Suppressor macrophage treated with lipopolysaccharide for 1 hour (primary cell): Measurements from ENCODE around the gene TAS1R2.
A peak's percentile ranks its signal among the peaks of the same experiment; 100 is the strongest.
"Not testable (repeated sequence)": the region's sequence is repeated elsewhere in the genome, so short reads cannot be mapped to it uniquely, and the experiment has no call there.

Experiments used
- DNase-seq, 3 donors: peaks; one replicate each; pipeline ENCODE4 v3.0.0-alpha.2; 2020 to 2022

Gene TAS1R2

DNA sequence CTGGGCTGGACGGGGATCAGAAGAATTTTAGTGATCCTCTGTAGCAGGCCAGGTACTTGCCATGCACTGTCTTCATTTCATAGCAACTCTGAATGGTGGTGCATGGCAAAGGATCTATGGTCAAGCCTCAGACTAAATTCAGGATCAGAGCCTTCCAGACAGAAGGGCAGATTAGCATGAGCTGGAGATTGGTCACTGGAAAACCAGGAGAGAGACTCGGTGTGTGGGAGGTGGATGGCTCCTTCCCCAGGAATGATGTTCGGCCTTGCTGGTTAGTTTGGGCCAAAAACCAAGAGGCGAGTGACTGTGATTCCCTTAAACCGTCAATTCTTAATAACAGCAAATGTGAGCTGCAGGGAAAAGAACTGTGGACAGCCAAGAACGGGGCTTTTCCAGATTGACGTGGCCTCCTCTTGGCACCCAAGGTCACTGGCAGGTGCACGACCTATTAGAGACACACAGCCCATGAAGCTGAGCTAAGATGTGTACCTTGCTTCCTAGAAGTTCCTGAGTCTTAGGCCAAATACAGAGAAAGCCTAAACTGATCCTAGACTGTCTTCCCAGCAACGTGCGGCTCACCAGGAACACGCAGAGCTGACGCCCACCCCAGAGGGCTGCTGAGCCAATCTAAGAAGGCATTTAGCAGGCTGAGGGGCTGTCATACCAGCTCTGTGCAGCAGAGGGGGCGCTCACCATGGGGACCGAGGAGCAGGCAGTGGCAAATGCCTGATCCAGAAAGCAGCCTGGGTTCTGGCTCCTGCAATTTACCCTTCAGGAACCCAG, 24.4 kb upstream of the TAS1R2 start:
- peak; percentile 78 to 87 (median 82) for DNase-seq

DNA sequence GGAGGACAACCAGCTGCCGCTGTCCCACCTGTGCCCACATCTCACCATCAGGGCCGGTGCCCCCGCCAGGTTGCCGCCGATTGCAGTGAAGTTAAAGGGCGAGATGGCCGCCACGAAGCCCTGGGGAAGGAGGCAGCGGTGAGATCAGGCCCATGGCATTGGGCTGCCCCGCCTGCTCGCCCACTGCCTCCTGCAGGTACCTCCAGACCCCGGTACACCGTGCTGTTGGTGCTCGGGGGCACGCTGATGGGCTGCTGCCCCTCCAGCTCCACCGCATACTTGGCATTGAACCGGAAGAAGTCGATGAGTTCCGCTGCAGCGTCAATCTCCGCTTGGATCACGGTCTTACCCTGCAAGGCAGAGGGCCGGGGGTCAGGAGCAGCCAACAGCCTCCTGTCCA, 23.6 kb upstream of the TAS1R2 start:
- no peak for DNase-seq

DNA sequence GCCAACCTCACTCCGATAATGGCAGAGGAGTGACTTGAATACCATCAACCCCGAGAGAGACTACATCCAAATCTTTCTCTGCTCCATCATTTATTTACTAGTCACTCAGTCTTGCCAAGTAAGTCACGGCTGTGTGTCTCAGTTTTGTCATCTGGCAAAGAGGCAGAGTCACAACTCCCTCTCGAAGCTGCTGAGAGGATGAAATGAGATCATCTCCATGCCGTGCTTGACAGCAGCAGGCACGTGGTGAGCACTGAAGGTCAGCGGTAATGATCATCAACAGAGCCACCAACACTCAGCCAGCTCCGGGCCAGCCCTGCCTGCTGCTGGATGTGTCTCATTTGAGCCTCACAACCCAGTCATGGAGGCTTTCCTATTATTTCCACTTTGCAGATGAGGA, 23.0 kb upstream of the TAS1R2 start:
- no peak for DNase-seq

DNA sequence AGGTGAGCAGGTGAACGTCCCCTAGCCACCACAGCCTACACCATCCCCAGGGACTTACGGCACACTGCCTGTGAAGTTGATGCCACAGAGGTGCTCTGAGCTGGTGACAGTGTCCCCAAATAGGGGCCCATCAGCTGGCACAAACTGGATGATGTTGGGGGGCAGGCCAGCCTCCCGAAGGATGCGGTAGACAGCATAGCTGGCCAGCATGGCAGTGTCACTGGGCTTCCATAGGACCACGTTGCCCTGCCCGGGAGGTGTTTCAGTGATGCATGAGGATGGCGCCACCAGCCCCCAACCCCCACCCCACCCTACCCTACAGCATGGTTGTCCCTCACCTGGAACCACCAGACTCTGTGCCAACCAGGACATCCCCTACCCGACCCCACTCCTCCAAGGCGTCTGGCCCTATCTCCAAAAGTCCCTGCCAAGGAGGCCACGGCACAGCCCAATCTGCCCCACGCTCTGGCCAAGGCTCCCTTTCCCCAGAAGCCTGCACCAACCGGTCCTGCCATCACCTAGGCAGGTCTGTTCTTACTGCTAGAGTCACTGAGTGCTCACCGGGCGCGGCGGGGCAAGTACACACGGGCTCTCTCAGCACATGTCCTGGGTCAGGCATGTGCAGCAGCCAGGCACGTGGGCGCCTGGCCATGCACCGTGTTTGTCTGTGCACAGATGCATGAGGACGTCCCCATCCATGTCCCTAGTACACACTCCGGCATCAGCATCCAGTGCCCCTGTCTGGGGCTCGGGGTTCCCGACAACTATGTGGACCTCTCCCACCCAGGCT, 22.4 kb upstream of the TAS1R2 start:
- DNase-seq = no peak

DNA sequence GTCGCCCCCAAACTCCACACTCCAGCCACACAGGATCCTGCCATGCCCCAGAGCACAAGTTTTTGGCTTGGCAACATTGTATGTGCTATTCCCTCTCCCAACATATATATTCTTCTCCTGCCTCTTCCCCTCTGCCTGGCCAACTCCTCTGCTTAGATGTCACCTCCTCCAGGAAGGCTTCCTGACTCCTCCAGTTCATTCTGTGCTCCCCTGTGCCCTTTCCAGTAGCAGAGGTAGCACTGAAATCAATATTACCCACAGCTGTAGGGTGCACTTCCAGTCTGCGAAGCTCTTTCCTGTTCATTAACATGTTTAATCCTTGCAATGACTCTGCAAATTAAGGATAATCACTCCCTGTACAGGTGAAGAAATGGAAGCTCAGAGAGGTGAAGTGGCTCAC, 21.7 kb upstream of the TAS1R2 start:
- DNase-seq = no peak

DNA sequence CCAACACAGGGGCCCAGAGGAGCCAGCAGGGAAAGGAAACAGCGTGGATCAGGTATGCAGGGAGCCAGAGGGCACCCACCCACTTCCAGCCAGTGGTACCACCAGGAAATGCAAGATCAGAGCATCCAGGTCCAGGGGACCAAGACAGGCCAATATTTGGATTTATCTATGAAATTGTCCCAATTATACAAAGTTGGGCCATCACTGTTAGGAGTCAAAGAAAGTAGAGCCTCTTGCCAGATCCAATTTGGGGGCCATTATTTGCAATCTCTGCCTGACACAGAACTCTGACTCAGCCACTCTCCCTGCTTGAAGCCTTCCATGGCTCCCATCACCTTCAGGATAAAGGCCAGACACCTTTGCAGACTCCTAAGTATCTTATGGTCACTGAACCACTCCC, 21.1 kb upstream of the TAS1R2 start:
- no peak for DNase-seq

DNA sequence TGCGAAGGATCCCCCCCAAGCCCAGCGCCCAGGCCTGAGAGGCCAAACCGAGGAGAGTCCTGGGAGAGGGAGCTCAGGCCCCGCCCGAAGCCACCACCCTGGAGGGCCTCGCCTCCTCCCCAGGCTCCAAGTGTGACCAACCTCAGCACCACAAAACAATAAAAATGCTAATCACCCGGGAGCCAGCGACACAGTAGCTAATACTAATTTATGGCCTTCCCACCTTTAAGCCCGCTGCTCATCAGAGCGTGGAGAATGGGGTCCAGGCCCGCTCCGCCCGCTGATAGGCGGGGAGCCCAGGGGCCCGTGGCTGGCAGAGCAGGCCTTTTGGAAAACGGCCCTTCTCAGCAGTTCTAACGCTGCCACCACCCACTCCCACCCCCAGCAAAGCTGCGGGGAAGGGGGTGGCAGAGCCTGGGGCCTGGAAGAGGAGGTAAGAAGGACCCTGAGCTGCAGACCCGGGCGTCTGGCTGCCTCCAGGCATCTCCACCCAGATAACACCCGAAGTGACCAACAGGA, 20.4 kb upstream of the TAS1R2 start:
- no peak for DNase-seq

DNA sequence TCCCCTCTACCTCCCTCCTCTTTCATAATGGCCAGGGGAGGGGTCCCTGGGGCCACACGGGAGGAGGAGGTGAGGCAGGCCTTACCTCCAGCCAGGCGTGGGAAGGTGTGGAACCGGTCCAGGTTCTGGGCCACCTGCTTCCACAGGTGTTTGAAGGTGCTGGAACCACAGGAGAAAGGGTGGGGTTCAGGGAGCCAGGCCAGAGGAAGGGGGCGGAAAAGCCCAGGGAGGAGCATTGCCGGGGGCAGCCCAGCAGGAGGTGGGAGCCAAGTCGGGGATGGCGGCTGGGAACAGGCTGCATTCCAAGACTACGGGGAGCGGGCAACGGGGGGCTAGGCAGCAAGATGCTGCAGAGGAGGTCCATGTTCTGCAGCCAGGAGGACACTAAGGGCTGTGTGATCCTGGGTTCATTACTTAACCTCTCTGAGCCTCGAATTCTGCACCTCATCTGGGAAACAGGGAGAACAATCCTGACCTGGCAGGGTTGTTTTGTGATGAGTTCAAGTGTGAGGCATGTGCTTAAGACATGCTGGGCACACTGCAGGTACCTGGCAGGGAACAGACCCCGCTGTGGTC, 19.8 kb upstream of the TAS1R2 start:
- DNase-seq = no peak

DNA sequence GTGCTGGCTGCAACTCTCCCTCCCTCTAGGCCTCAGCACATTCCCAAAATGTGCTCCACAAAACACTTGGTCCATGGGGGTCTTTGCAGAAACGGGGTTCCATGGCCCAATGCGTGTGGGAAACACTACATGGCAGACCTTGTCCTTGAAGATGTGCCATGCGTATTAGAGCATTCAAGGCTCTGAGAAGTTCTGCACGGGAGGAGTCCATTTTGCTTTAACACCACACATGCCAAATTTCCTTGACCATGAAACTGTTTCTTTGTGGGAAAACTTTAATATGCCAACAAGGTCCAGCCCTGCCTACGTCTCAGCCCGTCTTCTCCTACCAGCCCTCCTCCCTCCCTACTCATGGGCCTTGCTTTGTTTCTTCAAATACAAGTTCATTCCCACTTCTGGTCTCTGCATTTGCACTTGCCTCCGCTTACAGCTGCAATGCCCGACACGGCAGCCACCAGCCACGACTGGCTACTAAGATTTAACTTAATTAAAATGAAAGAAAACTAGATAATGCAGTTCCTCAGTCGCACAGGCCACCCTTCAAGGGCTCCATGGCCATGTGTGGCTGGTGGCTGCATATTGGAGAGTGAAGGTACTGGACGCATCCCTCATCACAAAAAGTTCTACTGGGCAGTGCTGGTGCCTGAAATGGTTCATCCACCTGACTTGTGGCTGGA, 19.2 kb upstream of the TAS1R2 start:
- no peak for DNase-seq

DNA sequence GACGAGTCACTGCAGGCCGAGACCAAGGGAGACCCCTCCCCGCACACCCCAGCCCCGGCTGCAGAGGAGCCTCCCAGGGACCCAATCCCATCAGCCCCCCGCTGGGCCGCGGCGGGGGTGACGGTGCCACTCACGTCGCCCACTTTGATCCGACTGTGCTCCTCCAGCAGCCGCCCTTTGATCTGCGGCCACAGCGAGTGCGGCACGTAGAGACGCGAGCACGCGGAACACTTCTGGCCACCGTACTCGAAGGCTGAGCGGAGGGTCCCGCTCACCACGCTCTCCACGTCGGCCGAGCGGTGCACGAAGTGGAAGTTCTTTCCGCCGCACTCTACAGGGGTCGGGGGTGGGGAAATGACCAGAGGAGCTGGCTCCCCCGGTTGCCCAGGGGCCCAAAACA, 17.8 kb upstream of the TAS1R2 start:
- no peak for DNase-seq

DNA sequence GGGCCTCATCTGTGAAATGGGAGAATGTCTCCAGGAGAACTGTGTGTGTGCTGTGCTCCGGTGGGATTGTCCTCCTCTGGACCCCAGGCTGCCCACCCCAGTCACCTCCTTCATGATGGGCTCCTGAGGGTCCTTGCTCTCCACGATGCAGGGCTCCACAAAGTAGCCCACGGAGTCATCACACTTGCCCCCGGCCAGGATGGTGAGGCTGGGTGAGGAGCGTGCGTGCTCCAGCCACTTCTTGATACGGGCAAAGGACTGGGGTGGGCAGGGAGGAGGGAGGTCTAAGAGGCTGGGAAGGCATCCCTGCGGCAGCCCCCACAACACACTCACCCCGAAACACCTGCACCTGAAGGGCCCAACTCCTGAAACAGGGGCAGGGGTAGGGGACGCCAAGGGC, 16.8 kb upstream of the TAS1R2 start:
- DNase-seq = no peak

DNA sequence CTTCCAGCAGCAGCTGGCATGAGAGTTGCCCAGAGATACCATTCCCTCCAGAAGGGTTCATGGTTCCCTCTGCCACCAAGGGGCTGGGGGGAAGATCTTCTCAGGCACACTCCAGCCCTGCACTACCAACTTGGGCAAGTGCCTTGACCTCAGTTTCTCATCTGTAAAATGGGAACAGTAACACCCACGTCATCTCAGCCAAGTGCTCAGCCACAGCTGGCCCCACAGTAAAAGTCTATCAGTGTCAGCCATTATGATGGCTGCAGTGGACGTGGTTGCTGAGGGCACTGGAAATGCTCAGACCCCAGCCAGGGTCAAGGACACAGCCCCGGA, 16.3 kb upstream of the TAS1R2 start:
- DNase-seq = no peak

DNA sequence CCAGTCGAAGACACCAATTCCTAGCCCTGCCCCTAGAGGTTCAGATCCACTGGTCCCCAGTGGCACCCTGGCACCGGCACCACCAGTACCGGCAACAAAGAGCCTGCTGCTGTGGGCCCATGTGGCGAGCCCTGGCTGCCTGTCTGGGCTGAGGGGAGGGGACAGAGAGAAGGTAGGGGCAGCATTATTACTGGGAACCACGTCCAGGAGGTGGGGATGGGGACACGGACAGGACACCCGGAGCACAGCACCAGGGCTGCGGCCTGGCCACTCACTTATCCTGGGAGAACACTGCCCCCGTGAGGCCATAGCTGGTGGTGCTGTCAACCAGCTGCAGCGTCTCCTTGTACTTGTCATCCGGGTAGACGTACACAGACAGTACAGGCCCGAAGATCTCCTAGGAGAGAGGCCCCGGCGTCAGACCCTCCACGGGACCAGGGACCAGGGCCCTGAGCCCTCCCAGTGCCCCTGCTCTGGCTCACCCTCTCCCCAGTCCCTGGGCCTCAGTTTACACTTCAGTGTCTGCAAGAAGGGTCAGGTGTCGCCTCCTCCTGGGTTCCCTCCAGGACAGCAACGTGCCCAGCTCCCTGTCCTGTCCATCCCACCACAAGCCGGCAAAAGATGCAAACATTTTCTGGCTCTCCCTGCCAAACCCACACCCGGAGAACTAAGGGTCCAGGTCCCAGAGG, 15.8 kb upstream of the TAS1R2 start:
- peak; percentile 76 to 80 (median 80) for DNase-seq

DNA sequence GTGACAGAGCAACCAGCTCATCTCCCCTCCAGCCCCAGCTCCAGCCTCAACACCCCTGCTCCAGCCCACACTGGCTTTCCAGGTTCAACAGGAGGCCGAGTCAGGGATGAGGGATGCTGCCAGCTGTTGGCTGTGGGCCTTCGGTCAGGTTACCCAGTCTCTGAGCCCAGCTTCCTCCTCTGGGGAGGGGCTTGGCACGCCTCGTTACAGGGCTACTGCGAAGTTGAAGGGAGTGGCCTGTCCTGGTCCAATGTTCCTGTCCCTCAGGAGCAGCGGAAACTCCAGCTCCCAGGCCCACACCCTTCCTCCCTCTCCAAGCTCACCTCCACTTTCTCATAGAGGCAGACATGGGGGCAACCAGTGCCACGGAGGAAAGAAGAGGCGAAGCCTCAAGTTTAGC, 15.1 kb upstream of the TAS1R2 start:
- DNase-seq = no peak

DNA sequence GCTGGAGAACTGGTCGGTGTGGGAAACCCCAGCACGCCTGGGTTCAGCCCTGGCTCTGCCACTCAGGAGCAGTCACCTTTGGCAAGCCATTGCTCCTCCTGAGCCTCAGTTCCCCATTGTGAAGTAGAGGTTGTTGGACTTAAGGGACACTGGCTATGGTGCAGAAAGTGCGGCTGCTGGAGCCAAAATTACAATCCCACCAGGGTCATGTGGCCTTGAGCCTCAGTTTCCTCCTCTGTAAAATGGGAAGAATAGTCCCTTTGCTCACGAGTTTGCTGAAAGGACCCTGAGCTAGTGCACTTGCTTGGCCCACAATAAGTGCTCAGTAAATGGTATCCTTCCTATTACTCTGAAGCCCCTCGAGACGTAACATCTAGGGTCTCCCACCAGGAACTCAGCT, 14.6 kb upstream of the TAS1R2 start:
- no peak for DNase-seq

DNA sequence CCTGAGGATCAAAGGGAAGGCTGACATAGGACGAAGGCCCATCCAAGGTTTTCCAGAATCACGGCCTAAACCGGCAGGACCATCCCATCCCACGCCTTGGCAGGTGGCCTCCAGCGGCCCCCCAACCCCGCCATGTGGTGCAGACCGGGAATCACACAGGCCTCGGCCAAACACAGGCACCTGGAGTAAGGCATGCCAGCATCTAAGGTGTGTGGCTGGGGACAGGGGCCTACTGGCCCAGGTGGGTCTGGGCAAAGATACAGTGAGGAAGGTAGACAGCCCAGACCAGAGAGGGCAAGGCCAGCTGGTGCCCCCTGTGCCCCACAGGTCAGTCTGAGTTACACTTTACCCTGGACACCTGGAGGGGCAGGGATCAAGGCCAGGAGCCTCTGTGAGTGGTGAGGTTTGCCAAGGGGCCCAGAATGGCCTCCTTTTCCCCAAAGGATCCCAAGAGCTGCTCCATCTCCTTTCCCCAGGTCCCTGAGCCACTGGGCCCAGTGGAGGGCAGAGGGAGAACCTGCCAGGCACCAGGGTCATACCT, 12.7 kb upstream of the TAS1R2 start:
- no peak for DNase-seq

DNA sequence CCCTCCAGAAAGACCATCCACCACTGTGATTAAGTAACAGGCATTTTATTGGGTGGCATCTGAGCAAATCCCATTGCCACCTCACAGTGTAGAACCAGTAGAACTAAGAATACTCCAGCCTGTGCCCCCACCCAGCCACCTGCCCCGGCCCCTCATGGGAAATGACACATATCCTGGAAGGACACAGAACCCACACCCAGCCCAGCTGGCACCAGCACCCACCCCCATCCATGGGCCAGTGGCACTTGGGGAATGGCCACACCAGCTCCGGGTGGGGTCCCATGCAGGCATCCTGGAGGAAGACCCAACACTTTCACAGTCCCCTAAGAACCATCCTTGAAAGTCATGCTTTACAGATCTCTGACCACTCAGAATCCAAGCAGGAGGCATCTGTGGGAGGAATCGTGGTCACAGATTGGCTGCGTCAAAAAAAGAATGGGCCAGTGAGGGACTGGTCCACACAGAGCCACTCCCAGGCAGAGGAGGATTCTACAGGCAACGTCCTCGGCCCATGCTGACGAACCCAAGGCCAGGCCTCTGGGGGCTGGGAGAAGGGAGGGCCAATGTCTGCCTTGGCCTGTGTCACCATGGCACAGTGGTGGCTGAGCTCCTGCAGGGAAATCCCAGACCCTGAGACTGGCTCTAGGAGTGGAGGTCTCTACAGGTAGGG, 12.1 kb upstream of the TAS1R2 start:
- DNase-seq = no peak

DNA sequence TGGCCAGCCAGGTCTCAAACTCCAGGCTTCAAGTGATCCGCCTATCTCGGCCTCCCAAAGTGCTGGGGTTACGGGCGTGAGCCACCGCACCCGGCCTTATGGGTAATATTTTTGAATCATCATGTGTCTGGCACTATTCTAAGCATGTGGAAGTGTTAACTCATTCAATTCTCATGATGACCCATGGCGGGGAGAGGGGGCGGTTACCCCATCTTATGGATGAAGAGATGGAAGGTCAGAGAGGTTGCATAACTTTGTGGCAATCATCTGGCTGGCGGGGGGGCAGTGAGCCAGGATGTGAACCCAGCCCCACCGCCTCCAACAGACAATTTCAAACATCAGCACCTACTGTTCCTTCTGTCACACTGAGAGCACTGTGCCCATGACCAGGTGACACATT, 11.5 kb upstream of the TAS1R2 start:
- peak in 2 of 3 donors; percentile 6 to 22 for DNase-seq

DNA sequence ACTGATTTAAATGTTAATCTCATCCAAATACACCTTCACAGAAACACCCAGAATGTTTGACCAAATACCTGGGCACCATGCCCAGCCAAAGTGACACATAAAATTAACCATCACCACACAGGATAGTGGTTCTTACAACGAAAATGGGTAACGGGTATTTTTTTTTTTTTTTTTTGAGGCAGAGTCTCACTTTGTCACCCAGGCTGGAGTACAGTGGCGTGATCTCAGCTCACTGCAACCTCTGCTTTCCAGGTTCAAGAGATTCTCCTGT, 11.1 kb upstream of the TAS1R2 start:
- not testable (repeated sequence) for DNase-seq

DNA sequence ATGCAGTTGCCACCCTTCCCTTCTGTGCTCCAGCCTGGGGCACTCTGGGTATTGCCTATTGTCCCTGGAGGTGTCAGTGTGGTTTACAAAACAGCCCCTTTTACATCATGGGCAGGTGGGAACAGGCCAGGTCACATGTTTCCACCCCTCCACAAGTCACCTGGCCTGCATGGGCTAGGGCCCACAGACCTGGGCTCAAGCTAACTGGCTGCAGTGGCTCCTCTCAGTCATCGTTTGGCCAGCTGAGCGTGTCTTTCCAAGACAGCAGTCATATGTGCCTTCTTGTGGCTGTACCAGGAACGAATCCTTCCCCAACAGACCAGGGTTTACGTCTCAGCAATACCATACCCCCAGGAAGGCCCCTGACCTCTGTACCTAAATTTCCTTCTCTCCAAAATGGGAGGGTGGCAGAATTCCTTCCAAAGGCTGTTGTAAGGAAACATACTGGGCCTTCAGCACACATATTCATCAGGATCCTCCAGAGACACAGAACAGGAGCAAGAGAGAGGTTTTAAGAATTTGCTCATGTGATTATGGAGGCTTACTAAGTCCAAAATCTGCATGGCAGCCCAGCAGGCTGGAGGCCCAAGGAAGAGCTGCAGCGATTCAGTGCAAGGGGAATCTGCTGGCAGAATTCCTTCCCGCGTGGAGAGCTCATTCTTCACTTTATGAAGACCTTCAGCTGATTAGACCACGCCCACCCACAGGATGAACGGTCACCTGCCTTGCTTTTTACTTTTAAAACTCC, 10.6 kb upstream of the TAS1R2 start:
- no peak for DNase-seq

DNA sequence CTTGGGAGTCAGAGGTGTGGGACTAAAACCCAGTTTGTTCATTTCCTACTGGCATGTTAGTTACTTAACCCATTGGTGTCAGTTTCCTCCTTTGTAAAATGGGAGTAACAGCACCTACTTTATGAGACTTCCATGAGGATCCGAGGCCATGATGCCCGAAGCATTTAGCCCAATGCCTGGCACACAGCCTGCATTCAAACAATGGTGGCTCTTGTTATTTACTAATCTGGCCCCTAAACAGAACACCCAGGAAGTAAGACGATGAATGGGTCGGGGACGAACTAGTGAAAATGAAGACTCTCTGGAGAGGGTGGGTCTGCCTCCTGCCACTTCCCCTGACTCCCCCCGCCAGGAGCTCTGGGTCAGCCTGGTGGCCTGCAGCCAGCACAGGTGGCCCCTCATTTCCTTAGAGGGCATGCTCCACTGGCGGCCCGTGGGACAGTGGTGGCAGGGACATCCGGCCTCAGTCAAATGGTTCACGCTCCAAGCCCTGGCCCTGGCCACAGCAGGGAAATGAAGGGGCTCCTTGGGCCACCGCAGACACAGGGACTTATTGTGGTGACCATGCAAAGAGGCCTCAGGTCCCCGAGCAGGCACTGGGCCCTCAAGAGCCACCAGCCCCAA, 9.5 kb upstream of the TAS1R2 start:
- DNase-seq = no peak
